GM19099 (cell line): ENCODE measurements around the gene CNTNAP5.

ENCODE experiments used
- POLR2A ChIP-seq: IDR thresholded peaks from 3 replicates; pipeline ENCODE4 v1.6.1; 2011; ENCODE audit warnings: low read depth; ENCODE audit not compliant: insufficient read length; ENCODE audit errors: extremely low read depth

The CNTNAP5 gene

DNA sequence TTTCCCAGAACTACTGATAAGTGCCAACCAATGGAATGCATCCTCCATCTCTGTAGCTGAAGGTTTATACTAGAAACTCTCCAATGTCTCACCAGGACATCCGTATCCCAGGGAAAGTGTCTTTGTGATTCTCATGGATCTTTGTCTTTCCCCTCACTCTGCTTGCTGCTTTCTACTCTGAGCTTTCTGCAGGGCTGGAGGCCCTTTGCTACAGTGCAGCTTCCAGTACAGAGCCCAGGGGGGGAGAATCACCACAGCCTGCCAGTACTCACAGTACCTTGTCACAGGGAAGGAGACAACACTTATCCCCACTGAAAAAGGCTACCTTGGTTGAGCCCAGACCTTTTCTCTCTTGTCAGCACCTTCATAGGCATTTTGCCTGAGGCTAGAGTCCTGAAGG lies 627.0 kb downstream of the CNTNAP5 start:
- no peak for TF ChIP-seq POLR2A

DNA sequence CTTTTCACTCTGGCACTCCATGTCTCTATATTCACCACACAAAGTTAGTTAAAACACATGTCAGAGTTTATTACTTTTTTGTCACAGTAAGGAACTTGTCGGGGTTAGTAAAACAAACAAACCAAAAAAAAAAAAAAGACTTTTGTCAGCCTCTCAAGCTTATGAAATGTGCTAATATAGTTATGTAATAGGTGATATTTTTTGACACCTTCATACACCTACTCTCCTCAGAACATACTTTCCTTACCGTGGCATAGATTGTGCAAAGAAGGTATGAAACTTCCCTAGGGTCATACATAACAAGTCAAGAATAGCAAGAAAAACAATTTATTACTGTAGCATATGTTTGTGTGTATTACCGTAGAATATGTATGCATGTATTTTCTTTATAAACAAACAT lies 633.3 kb downstream of the CNTNAP5 start:
- TF ChIP-seq POLR2A = no peak

DNA sequence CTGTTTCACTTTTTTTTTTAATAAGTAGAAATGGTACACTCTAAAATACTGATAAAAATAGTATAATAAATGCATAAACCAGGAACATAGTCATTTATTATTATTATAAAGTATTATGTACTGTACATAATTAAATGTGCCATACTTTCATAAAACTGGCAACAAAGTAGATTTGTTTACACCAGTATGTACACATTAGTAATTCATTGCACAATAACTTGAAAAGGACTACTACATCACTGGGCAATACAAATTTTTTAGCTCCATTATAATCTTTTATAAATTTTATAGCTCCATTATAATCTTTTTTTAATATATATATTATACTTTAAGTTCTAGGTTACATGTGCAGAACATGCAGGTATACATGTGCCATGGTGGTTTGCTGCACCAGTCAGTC lies 636.5 kb downstream of the CNTNAP5 start:
- TF ChIP-seq POLR2A = no peak

- no peak for TF ChIP-seq POLR2A
Measured at GRCh38 chr2:124662946-124663644, 638.0 kb downstream of the CNTNAP5 start.

- no peak for TF ChIP-seq POLR2A
Measured at GRCh38 chr2:124663645-124663997, 638.5 kb downstream of the CNTNAP5 start.

- no peak for TF ChIP-seq POLR2A
Measured at GRCh38 chr2:124664363-124664762, 639.3 kb downstream of the CNTNAP5 start.

- TF ChIP-seq POLR2A = no peak
Measured at GRCh38 chr2:124666976-124667375, 641.9 kb downstream of the CNTNAP5 start.

DNA sequence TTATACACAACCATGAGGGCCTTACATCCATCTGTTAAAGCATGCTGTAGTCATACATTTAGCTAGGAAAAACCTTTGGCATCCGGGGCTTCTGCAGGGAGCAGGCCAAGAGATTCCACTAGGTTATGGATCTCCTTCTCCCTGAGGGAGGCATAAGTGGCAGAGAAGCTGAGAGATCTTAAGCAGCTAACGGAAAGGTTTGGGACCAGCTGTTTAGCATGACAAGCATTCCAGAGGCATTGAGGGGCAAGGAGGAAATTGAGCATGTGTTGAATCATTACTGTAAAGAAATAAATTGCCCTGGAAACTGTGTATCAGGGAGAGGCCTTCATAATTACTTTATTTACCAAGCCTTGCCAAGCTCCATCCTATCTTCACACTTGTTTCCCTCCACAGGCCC lies 643.1 kb downstream of the CNTNAP5 start:
- no peak for TF ChIP-seq POLR2A

GRCh38 chr2:124670187-124670586 lies 645.1 kb downstream of the CNTNAP5 start:
- no peak for TF ChIP-seq POLR2A

GRCh38 chr2:124678043-124678442 lies 653.0 kb downstream of the CNTNAP5 start:
- no peak for TF ChIP-seq POLR2A

- no peak for TF ChIP-seq POLR2A
Measured at GRCh38 chr2:124683536-124684428, 658.7 kb downstream of the CNTNAP5 start.

DNA sequence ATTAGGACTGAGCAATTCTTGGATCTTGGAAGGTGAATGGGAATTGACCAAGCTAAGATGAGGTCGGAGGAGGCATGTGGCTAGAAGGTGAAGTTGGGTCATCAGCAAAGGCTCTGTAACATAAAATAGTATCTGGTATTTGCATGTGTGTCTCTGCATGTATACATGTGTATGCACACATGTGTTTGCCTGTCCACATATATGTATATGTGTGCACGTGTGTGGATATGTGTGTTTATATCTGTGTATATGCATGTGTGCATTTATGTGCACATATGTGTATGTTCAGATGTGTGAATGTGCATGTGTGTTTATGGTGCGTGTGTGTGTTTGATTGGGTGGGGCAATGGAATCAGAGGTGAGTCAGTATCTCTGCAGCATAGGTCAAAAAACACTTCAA lies 664.3 kb downstream of the CNTNAP5 start:
- no peak for TF ChIP-seq POLR2A

GRCh38 chr2:124692216-124692615 lies 667.1 kb downstream of the CNTNAP5 start:
- TF ChIP-seq POLR2A = no peak

- TF ChIP-seq POLR2A = no peak
Measured at GRCh38 chr2:124692707-124693106, 667.6 kb downstream of the CNTNAP5 start.

DNA sequence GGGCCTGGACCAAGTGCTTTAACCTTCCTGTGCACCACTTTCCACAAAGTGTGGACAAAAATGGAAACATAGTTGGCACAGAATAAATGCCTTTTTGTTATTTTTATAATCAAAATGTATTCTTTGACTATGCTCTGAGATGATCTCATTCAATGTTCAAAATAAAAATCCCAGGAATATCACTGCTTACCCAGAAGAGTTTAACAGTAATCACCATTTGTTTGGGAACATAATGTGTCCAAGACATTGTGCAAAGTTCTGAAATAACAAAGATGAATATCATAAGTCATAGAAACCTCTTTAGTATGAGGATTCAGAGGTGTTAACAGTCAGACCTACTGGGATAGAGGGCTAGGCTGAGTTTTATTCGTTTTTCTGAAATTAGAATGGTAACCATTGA lies 668.1 kb downstream of the CNTNAP5 start:
- TF ChIP-seq POLR2A = no peak

DNA sequence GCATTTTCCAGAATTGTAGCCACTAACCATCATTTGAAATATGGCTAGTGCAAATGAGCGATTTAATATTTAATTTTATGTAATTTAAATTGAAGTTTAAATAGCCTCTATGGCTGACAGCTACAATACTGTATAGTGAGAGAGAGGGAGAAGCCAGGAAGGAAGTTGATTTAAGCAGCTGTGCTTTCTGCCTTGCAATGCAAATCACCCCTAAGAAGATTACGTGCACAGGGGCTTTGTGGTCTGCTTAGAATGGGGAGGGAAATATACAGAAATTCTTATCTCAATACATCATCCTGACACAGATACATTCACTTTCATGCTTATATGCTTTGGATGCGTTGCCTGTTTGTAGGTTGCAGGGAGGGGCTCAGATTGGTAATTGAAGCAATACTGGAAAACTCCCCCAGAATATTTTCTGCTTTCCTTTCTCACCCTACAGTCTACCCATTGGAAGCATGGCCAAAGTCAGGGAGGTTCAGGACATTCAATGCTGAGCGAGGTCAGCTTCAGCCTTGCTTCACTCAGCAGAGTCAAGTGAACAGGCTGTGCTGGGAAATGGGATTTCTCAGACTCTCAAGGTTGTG lies 674.0 kb downstream of the CNTNAP5 start:
- TF ChIP-seq POLR2A = no peak
